HG02623 (cell line): ENCODE measurements around the gene ANKRD44.
"Not testable (repeated sequence)": the region's sequence is repeated elsewhere in the genome, so short reads cannot be mapped to it uniquely, and the experiment has no call there.

Source experiments
- ATAC-seq: cut with Tn5 transposase; IDR thresholded peaks from one replicate; pipeline ENCODE4 v1.9.1; 2021; ENCODE audit warnings: moderate library complexity; ENCODE audit not compliant: unreplicated experiment

The ANKRD44 gene

DNA sequence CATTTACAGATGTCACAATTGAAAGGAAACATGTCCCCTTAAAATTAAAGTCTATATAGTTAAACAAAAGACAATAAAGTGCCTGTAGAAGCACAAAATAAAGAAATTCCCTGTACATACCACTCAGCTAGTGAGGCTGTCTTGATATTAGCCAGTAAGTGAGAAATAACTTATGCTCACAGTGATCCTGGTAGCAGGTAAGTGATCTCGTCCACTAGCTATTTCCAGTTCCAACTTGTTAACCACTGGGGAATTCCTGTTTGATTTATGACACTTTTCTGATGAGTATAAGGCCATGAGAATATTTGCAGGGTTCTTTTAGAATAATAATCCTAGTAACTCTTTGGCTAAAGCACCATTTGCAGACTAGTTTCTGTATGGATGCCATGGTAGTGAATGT is 256.1 kb downstream of the ANKRD44 start:
- no peak for ATAC-seq

DNA sequence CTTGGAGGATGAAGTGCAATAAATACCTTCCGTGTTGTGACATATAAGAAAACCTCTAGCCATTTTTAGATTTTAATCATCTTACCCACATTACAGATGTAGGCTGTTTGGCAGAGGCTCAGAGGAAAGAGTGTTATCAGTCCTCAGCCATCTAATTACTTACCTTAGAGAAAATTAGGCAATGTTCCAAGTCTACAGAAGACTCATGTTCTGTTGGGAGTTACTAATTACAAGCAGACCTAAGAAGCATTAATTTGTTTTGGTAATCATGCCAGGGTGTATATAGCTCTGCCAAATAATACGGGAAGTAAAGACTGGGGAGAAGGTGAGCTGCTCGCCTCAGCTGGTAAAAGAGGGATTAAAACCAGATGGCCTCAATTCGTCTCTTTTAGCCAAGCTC is 258.2 kb downstream of the ANKRD44 start:
- ATAC-seq, result no peak

DNA sequence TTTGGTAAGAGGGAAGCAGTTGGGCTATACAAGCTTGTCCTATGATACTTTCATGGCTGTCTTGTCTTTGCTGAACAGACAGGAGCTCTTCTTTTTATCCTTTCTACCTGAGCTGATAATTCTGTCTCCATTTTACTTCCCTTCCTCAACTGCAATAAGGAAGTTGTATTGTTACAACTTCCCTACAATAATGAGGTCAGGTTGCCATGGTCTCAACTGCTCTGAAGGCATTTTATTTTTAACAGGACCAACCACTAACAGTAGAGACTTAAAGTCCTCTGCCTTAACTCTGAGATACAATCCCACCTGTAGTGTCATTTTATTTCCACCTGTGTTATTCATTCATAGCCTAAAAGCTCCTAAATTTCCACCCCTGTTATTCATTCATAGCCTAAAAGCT is 265.5 kb downstream of the ANKRD44 start:
- ATAC-seq, result no peak

DNA sequence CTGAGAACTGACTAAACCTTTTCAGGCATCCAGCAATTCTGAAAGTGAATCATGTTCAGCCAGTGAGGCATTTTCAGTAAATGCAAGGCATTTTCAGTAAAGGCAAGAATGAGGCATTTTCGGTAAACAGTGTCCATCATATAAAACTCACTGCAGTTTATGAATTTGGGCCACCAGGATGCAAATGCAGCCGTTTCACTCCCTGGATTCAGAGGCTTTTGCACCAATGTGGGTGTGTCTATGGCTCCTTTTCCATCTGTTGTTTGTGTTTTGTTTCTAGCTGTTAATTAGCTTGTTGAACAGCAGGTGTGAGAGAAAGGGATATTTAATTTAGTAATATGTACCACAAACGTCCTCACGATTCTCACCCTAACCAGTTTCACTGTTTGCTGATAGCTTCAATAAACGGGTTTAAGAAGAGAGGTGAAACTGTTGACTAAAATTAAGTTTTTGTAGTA is 267.8 kb downstream of the ANKRD44 start:
- no peak for ATAC-seq

DNA sequence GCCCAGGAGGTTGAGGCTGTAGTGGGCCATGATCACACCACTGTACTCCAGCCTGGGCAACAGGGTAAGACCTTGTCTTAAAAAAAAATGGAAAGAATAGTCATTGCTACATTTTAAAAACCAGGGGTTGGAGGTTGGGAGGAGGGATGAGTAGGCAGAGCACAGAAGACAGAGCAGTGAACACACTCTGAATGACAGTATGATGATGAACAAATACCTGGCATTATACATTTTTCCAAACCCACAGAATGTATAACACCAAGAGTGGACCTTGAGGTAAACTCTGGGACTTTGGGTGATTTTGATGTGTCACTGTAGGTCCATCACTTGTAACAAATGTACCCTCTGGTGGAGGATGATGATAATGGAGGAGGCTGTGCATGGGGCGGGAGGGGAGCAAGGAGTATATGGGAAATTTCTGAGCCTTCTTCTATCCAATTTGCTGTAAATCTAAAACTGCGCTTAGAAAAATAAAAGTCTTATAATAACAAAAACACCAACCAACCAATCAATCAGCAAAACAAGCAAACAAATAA is 272.6 kb downstream of the ANKRD44 start:
- no peak for ATAC-seq

DNA sequence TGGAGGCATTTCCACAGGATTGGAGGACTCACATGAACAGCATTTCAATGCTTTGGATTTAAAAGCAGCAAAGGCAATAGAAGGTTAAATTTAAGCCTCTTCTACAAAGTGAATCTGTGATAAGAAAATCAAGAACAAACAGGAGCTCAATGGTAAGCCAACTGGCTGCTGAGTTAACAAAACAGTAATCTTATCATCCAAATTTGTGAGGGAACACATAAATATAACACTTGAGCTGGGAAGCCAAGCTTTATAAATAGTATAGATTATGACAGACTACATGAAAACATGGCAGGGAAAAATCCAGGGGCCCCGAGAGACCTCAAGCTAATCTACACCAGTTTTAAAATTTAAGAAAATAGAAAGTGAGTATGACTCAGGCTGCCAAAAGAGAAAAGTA is 275.6 kb downstream of the ANKRD44 start:
- no peak for ATAC-seq

DNA sequence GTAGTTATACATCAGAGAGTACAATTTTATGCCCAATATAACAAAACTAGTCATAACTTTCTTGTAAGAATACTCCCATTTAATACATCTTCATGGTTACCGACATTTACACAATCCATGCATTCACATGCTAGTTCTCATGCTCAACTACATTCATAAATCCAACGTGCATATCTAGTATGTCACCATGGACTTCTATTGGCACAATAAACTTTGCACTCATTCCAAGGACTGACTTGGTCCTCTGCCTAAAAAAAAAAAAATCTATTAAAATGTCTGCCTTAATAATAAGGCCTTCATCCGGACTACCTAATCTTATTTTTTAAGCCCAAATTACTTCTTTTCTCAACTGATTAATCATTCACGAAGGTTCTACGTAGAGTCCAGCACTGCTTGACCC is 276.3 kb downstream of the ANKRD44 start:
- ATAC-seq, result no peak

DNA sequence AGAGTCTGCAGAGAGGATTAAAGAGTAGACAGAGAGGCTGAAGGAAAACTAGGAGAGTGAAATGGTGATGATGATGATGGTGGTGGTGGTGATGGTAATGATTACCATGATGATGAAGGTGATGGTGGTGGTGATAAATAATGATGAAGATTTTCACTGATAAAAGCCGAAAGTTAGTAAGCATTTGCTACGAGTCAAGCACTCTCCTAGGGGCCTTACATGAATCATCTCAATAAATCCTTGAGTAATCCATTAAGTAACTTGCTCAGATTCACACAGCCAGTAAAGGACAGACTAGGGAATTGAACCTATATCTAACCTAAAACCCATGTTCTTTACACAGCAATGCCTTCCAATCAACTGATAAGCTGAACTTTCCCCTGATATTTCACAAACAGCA is 277.4 kb downstream of the ANKRD44 start:
- ATAC-seq, result no peak

DNA sequence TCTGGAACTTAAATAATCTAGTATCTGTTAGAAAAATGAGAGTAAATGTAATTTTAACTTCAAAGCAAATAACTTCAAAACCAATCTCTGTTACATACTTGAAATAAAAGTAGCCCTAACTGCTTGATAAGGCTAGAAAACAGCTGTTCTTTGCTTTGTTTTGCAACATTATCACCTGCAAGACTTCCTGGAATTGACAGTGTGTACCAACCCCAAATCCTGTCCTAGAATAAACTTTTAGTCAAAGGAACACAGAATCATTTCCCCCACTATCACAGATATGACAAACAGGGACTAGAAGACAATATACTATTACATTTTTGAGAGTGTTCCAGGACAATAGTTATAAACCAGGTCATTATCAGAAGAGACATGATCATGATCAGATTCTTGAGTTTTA is 278.8 kb downstream of the ANKRD44 start:
- ATAC-seq, result no peak

DNA sequence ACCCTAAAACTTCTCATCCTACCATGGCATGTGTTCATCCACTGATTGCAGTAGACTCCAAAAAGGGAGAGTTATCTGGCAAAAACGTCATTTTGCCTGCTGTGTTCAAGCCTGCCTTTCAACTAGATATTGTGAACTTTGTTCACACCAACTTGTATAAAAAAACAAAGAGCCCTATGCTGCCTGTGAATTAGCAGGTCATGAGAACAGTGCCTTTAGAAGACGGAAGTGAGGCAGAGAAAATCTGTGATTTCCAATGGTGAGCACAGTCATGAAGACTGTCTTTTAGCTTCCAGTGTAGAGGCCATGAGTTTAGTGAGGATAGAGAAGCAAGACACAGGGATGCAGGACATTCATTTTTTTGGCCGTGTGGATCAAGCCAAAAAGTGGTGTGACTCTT is 280.5 kb downstream of the ANKRD44 start:
- ATAC-seq, result no peak

DNA sequence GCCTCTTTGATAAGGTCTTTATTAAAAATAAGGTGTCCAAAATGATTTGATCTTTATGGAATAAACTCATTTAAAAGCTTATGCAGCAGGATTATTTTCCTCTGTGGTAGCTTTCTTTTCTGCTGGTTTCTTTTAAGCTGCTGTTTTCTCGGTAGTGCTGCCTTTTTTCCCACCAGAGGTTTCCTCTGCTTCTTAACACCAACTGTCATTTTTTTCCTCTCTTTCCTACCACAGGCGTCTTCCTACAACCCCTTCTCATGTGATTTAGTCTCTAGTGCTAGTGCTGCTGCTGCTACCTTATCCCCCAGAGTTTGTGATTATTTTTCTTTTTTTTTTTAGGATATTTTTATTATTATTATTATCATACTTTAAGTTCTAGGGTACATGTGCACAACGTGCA is 281.9 kb downstream of the ANKRD44 start:
- no peak for ATAC-seq

DNA sequence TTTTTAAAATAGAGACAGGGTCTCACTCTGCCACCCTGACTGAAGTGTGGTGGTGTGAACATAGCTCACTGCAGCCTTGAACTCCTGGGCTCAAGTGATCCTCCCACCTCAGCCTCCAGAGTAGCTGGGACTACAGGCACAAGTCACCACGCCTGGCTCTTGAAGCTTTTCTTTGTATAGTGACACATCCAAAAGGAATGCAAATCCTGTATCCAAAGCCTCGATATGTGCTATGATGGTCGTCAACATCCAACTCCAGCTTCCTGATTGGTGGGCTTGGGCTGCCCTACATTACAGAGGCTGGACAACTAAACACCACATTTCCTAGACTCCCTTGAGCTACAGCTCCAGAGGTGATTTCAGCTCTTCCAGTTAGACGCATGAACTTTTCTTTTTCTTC is 282.4 kb downstream of the ANKRD44 start:
- ATAC-seq, result no peak

DNA sequence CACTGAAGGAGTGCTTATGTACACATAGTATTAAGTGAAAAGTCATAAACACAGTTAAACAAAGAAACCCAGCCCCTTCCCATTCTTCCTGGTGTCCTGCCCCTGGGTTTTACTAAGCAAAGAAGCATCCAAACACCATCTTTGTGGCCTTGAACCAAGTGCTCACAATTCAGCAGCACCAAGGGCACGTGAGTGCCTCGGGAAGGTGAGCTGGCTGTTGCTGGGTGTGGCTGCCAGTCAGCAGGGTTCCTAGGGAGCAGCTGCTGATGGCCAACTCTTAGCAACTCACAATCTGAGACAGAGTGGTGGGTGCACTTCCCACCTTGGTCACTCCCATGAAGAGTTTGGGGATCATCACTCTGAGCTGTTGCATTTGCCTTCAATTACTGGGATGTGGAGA is 286.4 kb downstream of the ANKRD44 start:
- no peak for ATAC-seq

DNA sequence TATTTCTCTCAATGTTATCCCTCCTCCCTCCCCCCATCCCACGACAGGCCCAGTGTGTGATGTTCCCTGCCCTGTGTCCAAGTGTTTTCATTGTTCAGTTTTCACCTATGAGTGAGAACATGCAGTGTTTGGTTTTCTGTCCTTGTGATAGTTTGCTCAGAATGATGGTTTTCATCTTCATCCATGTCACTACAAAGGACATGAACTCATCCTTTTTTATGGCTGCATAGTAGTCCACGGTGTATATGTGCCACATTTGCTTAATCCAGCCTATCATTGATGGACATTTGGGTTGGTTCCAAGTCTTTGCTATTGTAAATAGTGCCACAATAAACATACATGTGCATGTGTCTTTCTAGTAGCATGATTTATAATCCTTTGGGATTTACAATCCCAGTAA is 289.7 kb downstream of the ANKRD44 start:
- ATAC-seq, result not testable (repeated sequence)

DNA sequence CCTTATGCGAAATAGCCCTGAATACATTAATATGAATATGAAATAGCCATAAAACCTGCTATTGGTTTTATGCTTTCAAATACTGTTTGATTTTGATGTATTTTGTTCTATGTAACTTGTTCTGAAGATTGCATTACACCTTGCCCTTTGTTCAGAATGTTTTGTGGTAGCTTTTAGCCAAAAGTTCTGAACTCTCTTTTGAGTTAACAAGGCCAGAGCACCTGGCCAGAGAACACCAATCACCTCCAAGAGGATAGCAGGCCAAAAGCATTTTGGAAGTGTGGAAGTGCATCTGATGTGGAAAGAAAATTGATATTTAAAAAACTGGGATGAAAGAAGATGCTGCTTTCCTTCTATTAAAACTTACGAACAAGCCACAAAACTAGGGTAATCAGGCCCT is 297.5 kb downstream of the ANKRD44 start:
- ATAC-seq, result no peak

DNA sequence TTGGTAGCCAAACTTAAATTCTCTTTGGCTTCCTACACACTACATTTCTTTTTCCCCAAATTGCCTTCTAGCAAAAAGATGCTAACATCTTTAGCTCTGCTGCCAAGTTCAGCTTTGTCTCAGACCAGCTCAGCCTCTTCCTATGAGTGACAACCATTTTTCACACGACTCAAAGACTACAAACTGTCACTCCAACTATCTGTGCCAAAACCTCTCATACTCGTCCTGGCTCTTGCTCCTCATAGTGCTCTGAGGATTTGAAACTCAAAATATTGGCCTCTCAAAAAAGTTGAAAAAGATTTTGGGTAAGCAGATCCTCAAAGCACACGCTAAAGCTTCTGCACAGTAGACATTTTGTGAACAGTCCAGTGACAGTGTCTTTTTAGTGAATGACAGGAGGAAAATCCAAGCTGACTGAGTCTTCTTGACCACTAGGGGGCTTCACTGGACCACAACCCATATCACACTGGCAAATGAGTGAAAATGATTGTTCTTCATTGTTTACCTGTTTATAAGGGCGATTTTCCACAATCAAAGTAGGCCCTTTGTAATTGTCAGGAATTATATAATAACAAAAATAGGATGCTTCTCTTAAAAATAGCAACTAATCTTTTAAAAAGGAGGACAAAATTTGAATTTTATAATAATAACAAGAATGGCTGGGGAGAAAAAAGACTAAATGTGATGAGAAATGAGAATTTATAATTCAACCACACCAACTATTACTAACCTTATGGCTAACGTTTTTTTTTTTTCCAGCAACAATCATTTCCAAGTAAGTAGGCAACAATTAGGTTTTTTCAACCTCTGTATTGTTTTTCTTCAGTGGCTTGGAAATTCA is 298.6 kb downstream of the ANKRD44 start:
- ATAC-seq, result peak; percentile 55

DNA sequence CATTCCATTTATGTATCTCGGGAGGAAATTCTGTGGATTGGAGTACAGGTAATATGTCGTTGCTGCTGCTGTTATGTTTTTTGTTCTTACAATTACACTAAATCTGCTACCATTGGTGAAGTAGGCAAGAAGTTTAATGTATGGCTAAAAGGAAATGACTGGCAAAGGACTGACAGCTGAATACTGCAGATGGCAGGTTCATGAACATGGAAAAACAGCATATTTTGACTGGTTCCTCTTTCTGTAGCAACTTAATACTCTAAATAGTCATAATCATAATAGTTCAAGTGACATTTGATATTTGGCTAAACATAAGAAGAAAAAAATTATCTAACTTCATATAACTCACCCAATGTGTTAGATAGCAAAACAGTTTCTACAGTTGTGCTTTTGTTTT is 299.6 kb downstream of the ANKRD44 start:
- no peak for ATAC-seq

DNA sequence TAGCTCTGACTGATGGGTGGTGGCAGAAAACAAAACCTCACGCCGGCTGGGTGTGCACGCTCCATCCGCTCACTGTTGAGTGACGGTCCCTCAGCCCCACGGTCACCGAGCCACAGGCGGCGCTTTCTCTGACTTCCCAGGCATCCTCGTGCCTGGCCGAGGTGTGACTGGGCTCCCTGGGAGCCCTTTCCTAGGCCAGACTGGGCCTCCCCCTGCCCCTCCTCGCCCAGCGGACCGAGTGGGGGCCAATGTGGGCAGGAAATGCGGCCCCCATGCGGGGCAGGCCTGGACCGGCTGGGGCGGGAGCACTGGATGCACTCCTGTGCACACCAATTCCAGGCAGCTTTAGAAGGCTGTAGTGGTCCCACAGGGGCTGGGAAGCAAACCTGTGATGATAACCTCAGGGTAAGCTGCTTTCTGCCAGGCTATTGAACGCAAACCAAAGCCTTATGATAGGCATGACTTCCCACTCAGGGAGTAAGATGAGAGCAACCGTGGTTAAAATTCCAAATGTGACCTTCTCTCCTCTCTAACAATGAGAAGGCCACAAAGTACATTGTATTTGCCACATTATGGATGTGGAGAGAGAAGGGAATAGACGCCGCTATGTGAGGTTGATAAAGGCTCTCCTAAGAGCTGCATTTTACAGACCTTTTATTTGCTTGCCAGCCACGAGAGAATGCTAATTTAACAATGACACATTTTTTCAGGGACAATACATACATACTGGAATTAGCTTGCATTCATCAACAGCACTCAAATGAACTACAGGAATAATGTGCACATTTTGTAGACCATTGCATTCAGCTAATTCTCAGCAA is 300.2 kb downstream of the ANKRD44 start:
- no peak for ATAC-seq

DNA sequence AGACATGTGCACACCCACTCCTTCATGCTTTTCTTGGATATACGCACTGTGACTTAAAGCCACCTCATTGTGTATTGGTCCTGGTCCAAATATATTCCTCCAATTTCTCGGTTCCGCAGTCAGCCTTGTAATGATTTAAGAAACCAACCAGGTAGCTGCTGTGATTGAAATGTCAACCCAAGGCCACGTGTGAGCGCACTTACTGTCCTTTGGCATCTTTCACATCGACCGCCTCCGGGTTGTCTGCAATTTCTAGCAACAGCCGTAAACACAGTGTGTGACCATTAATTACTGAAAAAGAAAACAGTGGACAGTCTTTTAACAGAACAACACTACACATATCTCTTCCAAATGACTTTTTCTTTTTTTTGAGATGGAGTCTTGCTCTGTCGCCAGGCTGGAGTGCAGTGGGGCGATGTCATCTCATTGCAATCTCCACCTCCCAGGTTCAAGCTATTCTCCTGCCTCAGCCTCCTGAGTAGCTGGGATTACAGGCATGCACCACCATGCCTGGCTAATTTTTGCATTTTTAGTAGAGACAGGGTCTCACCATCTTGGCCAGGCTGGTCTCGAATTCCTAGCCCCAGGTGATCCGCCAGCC is 301.7 kb downstream of the ANKRD44 start:
- ATAC-seq, result not testable (repeated sequence)

DNA sequence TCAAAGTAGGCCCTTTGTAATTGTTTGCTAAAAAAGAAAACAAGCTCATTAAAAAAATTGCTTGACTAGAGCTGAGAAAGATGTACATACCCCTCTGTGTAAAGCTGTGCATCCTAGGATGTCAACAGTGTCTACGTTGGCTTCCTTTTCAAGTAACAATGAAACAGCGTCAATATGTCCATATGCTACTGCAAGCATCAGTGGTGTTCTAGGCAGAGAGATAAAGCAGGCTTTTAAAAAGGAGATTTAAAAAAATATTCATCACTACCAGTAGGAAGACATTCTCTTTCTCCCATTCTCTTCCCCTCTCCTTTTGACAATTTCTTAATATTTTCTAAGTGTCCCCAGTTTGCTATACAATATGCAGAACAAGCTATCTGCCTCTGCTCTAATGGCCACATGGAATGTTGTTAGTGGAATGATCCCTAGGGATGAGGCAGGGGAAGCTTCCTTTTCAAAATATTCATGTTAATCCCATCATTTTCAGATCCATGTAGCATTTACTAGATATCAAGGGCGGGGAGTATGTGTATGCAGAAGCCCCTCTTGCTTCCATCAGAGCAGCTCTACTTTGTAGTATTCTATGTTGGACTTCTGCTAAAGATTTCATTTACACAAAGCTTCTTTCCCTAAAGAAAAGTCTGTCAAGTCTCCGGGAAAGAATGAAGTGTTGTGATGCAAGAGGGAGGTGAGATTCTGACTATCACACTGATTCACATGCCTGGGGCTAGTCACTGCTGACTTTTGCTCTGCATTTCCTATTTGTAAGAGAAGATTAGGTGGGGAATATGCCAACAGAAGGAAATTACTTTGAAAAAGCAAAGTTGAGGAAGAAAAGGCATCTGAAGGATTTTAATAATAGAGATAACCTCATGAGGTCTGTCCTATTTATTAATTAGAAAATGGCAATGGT is 302.6 kb downstream of the ANKRD44 start:
- ATAC-seq, result no peak
